Measurements from ENCODE around the gene MAP3K10. TPM values are rescaled to one million over a fixed set of nuclear protein-coding genes. Genes with fewer than 3 reads are reported as not detected.

The MAP3K10 gene
- total RNA-seq, 1 donor from 2014 or later: 31.4 TPM

DNA sequence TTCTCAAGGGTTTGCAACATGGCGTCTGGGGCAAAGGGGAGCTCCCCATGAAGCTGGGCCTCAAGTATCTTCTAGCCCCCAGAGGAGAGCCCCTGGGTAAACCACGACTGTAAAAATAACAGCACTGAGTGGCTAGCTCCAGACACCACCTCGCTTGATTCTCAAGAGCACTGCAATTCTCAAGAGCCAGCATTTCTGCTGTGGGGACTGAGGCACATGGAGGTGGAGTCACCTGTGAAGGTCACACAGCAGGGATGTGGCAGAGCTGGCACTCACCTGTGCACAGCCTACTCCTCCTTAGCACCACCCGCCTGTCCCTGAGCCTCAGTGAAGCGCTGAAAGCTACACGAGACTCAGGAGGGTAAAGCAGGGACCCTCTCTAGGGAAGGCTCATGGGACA is 56.0 kb downstream of the MAP3K10 start:
- Mint-ChIP-seq H3K9me3 (no peaks in the 10 kb centered on the region), H3K4me1 (peaks cover 16% of the 10 kb centered on the region), H3K27me3 (ENCODE audit: low read depth) (no peaks in the 10 kb centered on the region), H3K4me3 (no peak overlapping the region), H3K27ac (no peak overlapping the region), H3K36me3 (peaks cover 10% of the 10 kb centered on the region)
- TF ChIP-seq, protein P1, sequence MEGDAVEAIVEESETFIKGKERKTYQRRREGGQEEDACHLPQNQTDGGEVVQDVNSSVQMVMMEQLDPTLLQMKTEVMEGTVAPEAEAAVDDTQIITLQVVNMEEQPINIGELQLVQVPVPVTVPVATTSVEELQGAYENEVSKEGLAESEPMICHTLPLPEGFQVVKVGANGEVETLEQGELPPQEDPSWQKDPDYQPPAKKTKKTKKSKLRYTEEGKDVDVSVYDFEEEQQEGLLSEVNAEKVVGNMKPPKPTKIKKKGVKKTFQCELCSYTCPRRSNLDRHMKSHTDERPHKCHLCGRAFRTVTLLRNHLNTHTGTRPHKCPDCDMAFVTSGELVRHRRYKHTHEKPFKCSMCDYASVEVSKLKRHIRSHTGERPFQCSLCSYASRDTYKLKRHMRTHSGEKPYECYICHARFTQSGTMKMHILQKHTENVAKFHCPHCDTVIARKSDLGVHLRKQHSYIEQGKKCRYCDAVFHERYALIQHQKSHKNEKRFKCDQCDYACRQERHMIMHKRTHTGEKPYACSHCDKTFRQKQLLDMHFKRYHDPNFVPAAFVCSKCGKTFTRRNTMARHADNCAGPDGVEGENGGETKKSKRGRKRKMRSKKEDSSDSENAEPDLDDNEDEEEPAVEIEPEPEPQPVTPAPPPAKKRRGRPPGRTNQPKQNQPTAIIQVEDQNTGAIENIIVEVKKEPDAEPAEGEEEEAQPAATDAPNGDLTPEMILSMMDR (IDR thresholded peaks at IDR 0.05; ENCODE audit: unreplicated experiment): no peak
- no peak for DNase-seq (ENCODE audit: low spot score in 2 of 2, unreplicated experiment in 2 of 2)

GRCh38 chr19:40247735-40248262 is 56.6 kb downstream of the MAP3K10 start:
- Mint-ChIP-seq H3K27ac (no peak overlapping the region), H3K9me3 (no peaks in the 10 kb centered on the region), H3K4me3 (no peak overlapping the region), H3K27me3 (ENCODE audit: low read depth) (no peaks in the 10 kb centered on the region), H3K36me3 (peaks cover 10% of the 10 kb centered on the region), H3K4me1 (peaks cover 16% of the 10 kb centered on the region)
- TF ChIP-seq, protein P1 (IDR thresholded peaks at IDR 0.05; ENCODE audit: unreplicated experiment): no peak
- DNase-seq (ENCODE audit: low spot score in 2 of 2, unreplicated experiment in 2 of 2): no peak

GRCh38 chr19:40249201-40249600 is 58.0 kb downstream of the MAP3K10 start:
- Mint-ChIP-seq H3K4me3 (no peak overlapping the region), H3K9me3 (no peaks in the 10 kb centered on the region), H3K27ac (no peak overlapping the region), H3K27me3 (ENCODE audit: low read depth) (no peaks in the 10 kb centered on the region), H3K4me1 (peaks cover 16% of the 10 kb centered on the region), H3K36me3 (peaks cover 17% of the 10 kb centered on the region)
- TF ChIP-seq, protein P1 (IDR thresholded peaks at IDR 0.05; ENCODE audit: unreplicated experiment): no peak
- no peak for DNase-seq (ENCODE audit: low spot score in 2 of 2, unreplicated experiment in 2 of 2)

- H3K9me3 Mint-ChIP-seq: no peaks in the 10 kb centered on the region
- no peak overlapping the region for H3K4me3 Mint-ChIP-seq
- TF ChIP-seq, protein P1 (IDR thresholded peaks at IDR 0.05; ENCODE audit: unreplicated experiment): no peak
- H3K4me1 Mint-ChIP-seq: peaks cover 12% of the 10 kb centered on the region
- no peaks in the 10 kb centered on the region for H3K27me3 Mint-ChIP-seq (ENCODE audit: low read depth)
- no peak overlapping the region for H3K27ac Mint-ChIP-seq
- H3K36me3 Mint-ChIP-seq: peaks cover 18% of the 10 kb centered on the region
- DNase-seq (ENCODE audit: low spot score in 2 of 2, unreplicated experiment in 2 of 2): no peak
Observed at GRCh38 chr19:40249781-40250180, 58.6 kb downstream of the MAP3K10 start.

GRCh38 chr19:40251244-40251643 is 60.0 kb downstream of the MAP3K10 start:
- no peaks in the 10 kb centered on the region for H3K27me3 Mint-ChIP-seq (ENCODE audit: low read depth)
- no peak for DNase-seq (ENCODE audit: low spot score in 2 of 2, unreplicated experiment in 2 of 2)
- no peak overlapping the region for H3K4me3 Mint-ChIP-seq
- H3K9me3 Mint-ChIP-seq: no peaks in the 10 kb centered on the region
- peaks cover 2% of the 10 kb centered on the region for H3K4me1 Mint-ChIP-seq
- H3K36me3 Mint-ChIP-seq: peaks cover 32% of the 10 kb centered on the region
- TF ChIP-seq, protein P1 (IDR thresholded peaks at IDR 0.05; ENCODE audit: unreplicated experiment): no peak
- no peak overlapping the region for H3K27ac Mint-ChIP-seq

- H3K27me3 Mint-ChIP-seq (ENCODE audit: low read depth): no peaks in the 10 kb centered on the region
- H3K9me3 Mint-ChIP-seq: no peaks in the 10 kb centered on the region
- H3K27ac Mint-ChIP-seq: no peak overlapping the region
- no peak overlapping the region for H3K4me3 Mint-ChIP-seq
- TF ChIP-seq, protein P1 (IDR thresholded peaks at IDR 0.05; ENCODE audit: unreplicated experiment): no peak
- no peaks in the 10 kb centered on the region for H3K4me1 Mint-ChIP-seq
- H3K36me3 Mint-ChIP-seq: peaks cover 33% of the 10 kb centered on the region
- DNase-seq (ENCODE audit: low spot score in 2 of 2, unreplicated experiment in 2 of 2): no peak
Observed at GRCh38 chr19:40251991-40252390, 60.8 kb downstream of the MAP3K10 start.
